Measurements from ENCODE around the gene PDE9A.

GRCh38 chr21:42748620-42749176, 95.3 kb downstream of the PDE9A start:
- TF ChIP-seq POLR2A (IDR thresholded peaks at IDR 0.05; ENCODE audit: low read depth, low read length) (no peak), TAF1 (IDR thresholded peaks at IDR 0.05; ENCODE audit: low read depth, low read length) (no peak), POLR2AphosphoS5 (IDR thresholded peaks at IDR 0.05; ENCODE audit: low read depth, low read length) (no peak), SPI1 (IDR thresholded peaks at IDR 0.05; ENCODE audit: low read depth, low read length) (no peak), POU2F2 (IDR thresholded peaks at IDR 0.05; ENCODE audit: low read depth, low read length) (no peak)
